GM18519 (cell line): ENCODE results near the gene PYCR2.
A peak's percentile ranks its signal among the peaks of the same experiment; 100 is the strongest.
"Not testable (repeated sequence)": the region's sequence is repeated elsewhere in the genome, so short reads cannot be mapped to it uniquely, and the experiment has no call there.

Experiments
- ATAC-seq: cut with Tn5 transposase; IDR thresholded peaks from one replicate; pipeline ENCODE4 v1.9.1; 2021; ENCODE audit warnings: mild to moderate bottlenecking, moderate library complexity; ENCODE audit not compliant: unreplicated experiment, low FRiP score

PYCR2 gene

GRCh38 chr1:225943582-225943981, 19.5 kb upstream of the PYCR2 start:
- no peak for ATAC-seq

DNA sequence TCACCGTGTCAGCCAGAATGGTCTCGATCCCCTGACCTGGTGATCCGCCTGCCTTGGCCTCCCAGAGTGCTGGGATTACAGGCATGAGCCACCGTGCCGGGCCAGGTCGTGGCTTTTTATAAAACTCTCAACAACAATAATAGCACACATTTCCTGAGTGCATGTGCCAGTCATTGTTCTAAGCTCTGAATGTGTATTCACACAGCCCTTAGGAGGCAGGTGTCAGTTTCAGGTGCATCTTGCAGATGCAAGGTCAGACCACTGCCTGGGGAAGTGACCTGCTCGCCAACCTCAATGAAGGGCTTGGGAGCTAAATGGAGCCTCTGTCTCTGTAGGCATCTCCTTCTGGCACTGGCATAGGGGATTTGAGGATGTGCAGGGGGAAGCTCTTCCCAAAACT, 18.5 kb upstream of the PYCR2 start:
- ATAC-seq: peak; percentile 75

- ATAC-seq: no peak
Observed at GRCh38 chr1:225941942-225942222, 17.8 kb upstream of the PYCR2 start.

DNA sequence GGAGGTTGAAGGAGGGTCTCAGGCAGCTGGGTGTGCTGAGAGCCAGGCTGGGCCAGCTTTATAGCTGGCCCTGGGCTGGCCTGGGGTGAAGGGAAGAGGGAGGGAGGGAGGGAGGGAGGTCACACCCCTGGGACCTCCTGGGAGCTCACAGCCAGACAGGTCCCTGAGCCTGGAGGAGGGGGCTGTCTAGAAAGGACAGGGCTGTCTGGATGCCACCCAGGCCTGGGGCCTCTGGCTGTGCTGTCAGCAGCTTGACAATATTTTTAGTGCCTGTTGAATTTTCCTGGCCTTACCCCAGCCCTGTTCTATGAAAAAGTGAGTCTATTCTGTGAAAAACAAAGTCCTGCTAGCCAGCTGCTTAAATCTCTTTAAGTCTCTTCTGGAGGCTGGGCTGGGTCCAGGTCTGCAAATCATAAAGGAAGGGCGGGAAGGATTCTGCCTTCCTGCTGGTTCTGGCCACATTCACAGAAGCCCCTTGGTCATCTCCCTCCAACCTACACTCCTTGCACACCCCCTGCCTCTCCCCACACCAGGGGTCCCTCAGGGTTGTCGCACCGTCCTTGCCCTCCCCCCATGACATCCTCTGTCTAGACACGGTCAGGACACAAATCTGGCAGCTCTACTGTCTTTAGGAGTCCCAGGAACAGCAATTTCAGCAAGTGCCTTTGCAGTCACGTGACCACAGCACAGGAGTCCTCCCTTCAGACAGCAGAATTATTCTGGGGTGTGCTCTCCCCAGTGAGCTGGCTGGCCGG, 17.3 kb upstream of the PYCR2 start, which contains the start of gene LEFTY2:
TSS of gene LEFTY2 (minus strand) at position 34 of the 755 bp plus-strand sequence. CDS start 80 bp downstream, outside the sequence.
- no peak for ATAC-seq

DNA sequence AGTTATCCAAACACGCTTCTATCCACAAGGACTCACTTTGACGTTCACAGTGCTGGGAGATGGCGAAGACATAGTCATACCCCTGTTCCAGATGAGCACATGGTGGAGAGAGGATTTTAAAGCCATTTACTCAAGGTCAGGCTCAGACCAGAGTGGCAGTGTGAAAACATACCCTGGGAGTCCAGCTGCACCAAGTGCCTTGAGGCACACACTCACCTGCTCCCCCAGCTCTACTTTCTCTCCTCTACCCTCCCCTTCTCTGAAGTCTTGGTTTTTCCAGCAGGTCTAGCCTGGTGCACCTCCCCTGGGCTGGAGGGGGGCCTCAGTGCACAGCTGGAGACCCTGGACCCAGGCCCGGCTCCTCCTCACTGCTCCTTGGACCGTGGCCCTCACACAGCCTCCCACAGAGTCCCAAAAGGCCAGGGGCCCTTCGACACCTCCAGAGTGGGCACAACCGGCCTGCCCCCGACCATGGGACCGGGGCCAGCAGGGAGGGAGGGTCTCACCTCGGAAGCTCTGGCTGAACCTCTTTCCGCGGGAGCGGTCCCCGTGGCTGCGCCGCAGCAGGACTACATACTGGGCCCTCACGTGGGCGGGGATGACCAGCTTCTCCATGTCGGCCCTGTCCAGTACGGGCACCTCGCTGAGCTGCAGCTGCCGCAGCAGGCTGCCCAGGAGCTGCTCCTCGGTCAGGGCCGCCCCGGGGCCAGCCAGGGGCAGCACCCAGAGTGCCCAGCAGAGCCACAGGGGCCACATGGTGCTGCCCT, 16.5 kb upstream of the PYCR2 start:
- ATAC-seq: no peak

DNA sequence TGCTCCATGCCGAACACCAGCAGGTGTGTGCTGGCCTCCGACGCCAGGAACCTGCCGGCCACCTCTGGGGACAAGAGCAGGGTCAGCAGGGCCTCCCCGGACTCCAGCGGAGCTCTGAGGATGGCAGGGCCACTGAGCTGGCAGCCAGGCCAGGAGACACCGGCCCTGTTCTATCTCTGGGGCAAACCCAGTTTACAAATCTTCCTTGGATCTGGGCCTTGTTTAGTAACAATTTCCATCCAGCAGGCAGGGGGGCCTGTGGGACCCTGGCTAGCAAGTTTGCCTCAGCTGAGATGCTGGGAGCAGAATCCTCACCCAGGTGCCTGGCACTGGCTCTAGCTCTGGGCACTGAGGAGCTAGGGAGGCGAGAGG, 15.9 kb upstream of the PYCR2 start:
- not testable (repeated sequence) for ATAC-seq

GRCh38 chr1:225939097-225939938, 15.3 kb upstream of the PYCR2 start:
- ATAC-seq: not testable (repeated sequence)

GRCh38 chr1:225937048-225937968, 13.3 kb upstream of the PYCR2 start:
- no peak for ATAC-seq

DNA sequence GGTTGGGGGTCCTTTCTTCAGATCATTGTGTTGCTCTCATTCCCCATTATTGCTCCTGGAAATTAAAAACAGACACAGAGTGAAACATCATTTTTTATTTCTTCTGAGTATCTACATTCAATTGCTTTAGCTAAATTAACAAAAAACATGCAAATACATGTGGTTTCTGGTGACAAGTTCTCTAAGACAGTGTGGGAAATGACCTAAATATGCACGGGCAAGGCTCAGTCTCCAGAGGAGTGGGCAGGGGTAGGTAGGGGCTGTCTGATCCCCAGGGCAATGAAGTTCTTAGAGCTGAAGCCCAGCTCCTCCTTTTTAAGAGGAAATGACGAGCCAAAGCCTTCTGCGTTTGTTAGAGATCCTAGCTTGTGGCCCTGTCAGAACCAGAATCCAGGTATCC, 12.5 kb upstream of the PYCR2 start:
- no peak for ATAC-seq

DNA sequence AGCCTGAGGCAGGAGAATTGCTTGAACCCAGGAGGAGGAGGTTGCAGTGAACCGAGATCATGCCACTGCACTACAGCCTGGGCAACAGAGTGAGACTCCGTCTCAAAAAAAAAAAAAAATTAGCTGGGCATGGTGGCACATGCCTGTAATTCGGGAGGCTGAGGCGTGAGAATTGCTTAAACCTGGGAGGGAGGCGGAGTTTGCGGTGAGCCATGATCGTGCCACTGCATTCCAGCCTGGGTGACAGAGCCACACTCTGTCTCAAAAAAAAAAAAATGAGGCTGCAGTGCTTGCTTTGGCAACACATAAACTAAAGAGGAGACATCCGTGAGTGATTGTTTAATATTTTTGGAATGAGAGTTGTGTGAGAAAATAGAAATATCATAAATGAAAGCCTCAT, 12.0 kb upstream of the PYCR2 start:
- ATAC-seq: not testable (repeated sequence)

DNA sequence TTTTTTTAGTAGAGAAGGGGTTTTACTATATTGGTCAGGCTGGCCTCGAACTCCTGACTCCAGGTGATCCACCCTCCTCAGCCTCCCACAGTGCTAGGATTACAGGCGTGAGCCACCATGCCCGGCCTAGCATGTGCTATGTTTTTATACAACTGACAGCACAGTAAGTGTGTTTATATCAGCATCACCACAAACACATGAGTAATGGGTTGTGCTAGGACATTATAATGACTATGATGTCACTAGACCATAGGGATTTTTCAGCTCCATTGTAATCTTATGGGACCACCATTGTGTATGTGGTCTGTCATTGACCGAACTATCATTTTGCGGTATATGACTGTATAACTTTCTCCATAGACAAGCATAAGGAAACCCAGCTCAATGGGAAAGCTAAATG, 10.7 kb upstream of the PYCR2 start:
- ATAC-seq: no peak

GRCh38 chr1:225933072-225933471, 9.0 kb upstream of the PYCR2 start:
- ATAC-seq: no peak

GRCh38 chr1:225931270-225932136, 7.5 kb upstream of the PYCR2 start:
- ATAC-seq: no peak

DNA sequence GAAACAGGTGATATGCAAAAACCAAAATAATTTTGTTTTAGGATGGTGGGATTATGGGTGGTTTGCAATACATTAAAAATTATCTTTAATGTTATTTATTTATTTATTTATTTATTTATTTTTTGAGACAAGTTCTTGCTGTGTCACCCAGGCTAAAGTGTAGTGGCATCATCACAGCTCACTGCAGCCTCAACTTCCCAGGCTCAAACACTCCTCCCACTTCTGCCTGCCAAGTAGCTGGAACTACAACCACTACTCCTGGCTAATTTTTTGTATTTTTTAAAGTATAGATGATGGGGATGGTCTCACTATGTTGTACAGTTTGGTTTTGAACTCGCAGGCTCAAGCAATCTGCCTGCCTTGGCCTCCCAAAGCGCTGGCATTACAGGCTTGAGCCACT, 6.5 kb upstream of the PYCR2 start:
- ATAC-seq: no peak

DNA sequence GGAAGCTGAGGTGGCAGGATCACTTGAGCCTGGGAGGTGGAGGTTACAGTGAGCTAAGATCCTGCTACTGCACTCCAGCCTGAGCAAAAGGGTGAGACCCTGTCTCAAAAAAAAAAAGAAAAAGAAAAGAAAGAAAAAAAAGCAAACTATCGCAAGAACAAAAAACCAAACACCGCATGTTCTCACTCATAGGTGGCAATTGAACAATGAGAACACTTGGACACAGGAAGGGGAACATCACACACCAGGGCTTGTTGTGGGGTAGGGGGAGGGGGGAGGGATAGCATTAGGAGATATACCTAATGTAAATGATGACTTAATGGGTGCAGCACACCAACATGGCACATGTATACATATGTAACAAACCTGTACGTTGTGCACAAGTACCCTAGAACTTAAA, 5.4 kb upstream of the PYCR2 start:
- not testable (repeated sequence) for ATAC-seq

DNA sequence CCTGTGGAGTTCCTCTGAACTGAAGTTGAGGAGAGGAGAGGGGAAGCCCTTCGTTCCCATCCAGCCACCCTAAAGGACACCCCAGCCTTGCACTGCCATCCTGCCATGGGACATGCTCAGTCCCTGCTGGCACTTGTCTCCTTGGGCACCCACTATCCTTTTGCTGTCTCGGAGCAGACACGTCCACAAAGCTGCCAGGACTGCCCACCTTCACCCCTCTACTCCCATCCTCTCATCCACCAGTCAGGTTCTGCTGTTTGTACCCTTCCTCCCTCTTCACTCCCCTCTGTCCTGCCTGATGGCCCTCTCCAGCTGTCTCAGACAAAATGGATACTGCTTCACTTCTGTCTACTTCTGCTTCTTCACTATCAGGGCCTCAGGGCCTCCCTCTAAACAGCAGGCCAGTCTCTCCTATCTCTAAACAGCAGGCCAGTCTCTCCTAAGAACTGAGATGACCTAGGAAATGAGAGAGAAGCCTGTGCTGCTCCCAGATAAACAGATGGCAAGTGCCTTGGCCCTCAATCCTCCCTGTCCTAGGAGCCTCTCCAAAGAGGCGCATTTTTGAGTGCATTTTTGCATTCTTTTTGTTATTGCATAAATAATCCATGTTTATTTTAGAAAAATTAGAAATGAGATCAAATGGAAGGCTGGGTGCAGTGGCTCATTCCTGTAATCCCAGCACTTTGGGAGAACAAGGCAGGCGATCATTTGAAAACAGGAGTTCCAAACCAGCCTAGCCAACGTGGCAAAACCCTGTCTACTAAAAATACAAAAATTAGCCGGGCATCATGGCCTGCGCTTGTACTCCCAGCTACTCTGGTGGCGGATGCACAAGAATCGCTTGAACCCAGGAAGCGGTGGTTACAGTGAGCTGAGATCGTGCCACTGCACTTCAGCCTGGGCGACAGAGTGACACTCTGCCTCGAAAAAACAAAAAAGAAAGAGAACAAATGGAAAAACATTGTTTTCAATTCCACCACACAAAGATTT, 4.4 kb upstream of the PYCR2 start:
- ATAC-seq: no peak

- no peak for ATAC-seq
Observed at GRCh38 chr1:225926551-225927113, 2.6 kb upstream of the PYCR2 start.

- peak; percentile 1 for ATAC-seq
Observed at GRCh38 chr1:225923381-225923691, 714 bp downstream of the PYCR2 start.
